ENCODE measurements around the gene LARGE1.

- TF ChIP-seq CTCF (IDR thresholded peaks at IDR 0.05): no peak
- TF ChIP-seq POLR2A (IDR thresholded peaks at IDR 0.05): no peak
Observed at GRCh38 chr22:33654173-33654895, 265.9 kb downstream of the LARGE1 start.
